Neuronal stem cell (in vitro differentiated cells): ENCODE results near the gene NELFCD.
A peak's percentile ranks its signal among the peaks of the same experiment; 100 is the strongest.
"Not testable (repeated sequence)": the region's sequence is repeated elsewhere in the genome, so short reads cannot be mapped to it uniquely, and the experiment has no call there.

ENCODE experiments used
- DNase-seq: peaks from one replicate; pipeline ENCODE4 v3.0.0-alpha.2; 2013; ENCODE audit warnings: low spot score
- H2AFZ ChIP-seq: one replicate; pipeline ENCODE4 v1.6.1; 2013; ENCODE audit warnings: mild to moderate bottlenecking, low read length, inconsistent platforms
- H2AK5ac ChIP-seq: 2 replicates; pipeline ENCODE4 v1.6.1; 2013; ENCODE audit warnings: low read depth, mild to moderate bottlenecking, inconsistent platforms, low read length, moderate library complexity, mixed read lengths
- H2BK120ac ChIP-seq: 2 replicates; pipeline ENCODE4 v1.6.1; 2013; ENCODE audit warnings: low read depth, mild to moderate bottlenecking, inconsistent platforms, low read length, moderate library complexity, mixed read lengths
- H2BK12ac ChIP-seq: one replicate; pipeline ENCODE4 v1.6.1; 2013; ENCODE audit warnings: low read length, inconsistent platforms
- H2BK15ac ChIP-seq: 2 replicates; pipeline ENCODE4 v1.6.1; 2013; ENCODE audit warnings: mild to moderate bottlenecking, low read length, inconsistent platforms, mixed read lengths
- H2BK5ac ChIP-seq: one replicate; pipeline ENCODE4 v1.6.1; 2013; ENCODE audit warnings: inconsistent platforms, mild to moderate bottlenecking, low read length, moderate library complexity
- H3K14ac ChIP-seq: one replicate; pipeline ENCODE4 v1.6.1; 2013; ENCODE audit warnings: low read length, inconsistent platforms
- H3K18ac ChIP-seq: 2 replicates; pipeline ENCODE4 v1.6.1; 2013; ENCODE audit warnings: low read length, inconsistent platforms
- H3K23ac ChIP-seq: 2 replicates; pipeline ENCODE4 v1.6.1; 2013; ENCODE audit warnings: low read depth, mild to moderate bottlenecking, mixed read lengths, low read length, inconsistent platforms; ENCODE audit not compliant: poor library complexity
- H3K27ac ChIP-seq: replicated peaks from 3 replicates; pipeline ENCODE4 v1.5.1; 2013; ENCODE audit warnings: low read length, inconsistent platforms
- H3K27me3 ChIP-seq, 3 experiments: 2 replicates each; pipeline ENCODE4 v1.6.1; 2013; ENCODE audit warnings: low read length in 3 of 3, mild to moderate bottlenecking in 2 of 3, inconsistent platforms in 1 of 3, low read depth in 1 of 3, mixed read lengths in 1 of 3, moderate library complexity in 1 of 3; ENCODE audit not compliant: control insufficient read depth in 3 of 3, insufficient read depth in 3 of 3
- H3K36me3 ChIP-seq, 2 donors: replicated peaks in 1 of 2; 2 replicates each; pipeline ENCODE4 v1.6.1; 2013; ENCODE audit warnings: low read length in 2 of 2; ENCODE audit not compliant: control insufficient read depth in 2 of 2, insufficient read depth in 2 of 2
- H3K4ac ChIP-seq: 2 replicates; pipeline ENCODE4 v1.6.1; 2013; ENCODE audit warnings: inconsistent platforms, mild to moderate bottlenecking, low read length, moderate library complexity
- H3K4me1 ChIP-seq, 2 donors: 1 replicate in 1 of 2; 2 replicates in 1 of 2; pipeline ENCODE4 v1.6.1; 2013; ENCODE audit warnings: low read length in 2 of 2, low read depth in 1 of 2; ENCODE audit not compliant: control insufficient read depth in 2 of 2, insufficient read depth in 1 of 2
- H3K4me2 ChIP-seq: one replicate; pipeline ENCODE4 v1.6.1; 2013; ENCODE audit warnings: mild to moderate bottlenecking, low read length, inconsistent platforms; ENCODE audit not compliant: insufficient read depth, poor library complexity, severe bottlenecking
- H3K4me3 ChIP-seq, 2 donors: 2 replicates each; pipeline ENCODE4 v1.5.1; 2013; ENCODE audit warnings: low read length in 2 of 2, mild to moderate bottlenecking in 2 of 2, inconsistent platforms in 1 of 2, moderate library complexity in 1 of 2
- H3K79me1 ChIP-seq: one replicate; pipeline ENCODE4 v1.6.1; 2013; ENCODE audit warnings: low read depth, mild to moderate bottlenecking, inconsistent platforms, low read length, moderate library complexity
- H3K9ac ChIP-seq: one replicate; pipeline ENCODE4 v1.6.1; 2013; ENCODE audit warnings: mild to moderate bottlenecking, low read depth, low read length, inconsistent platforms; ENCODE audit not compliant: poor library complexity
- H3K9me3 ChIP-seq, 2 donors: replicated peaks in 1 of 2; 2 replicates each; pipeline versions ENCODE3 to v1.6.1; 2013; ENCODE audit warnings: low read length in 2 of 2, mild to moderate bottlenecking in 2 of 2, inconsistent platforms in 1 of 2, low read depth in 1 of 2, mixed read lengths in 1 of 2, moderate library complexity in 1 of 2; ENCODE audit not compliant: control insufficient read depth in 2 of 2, insufficient read depth in 1 of 2
- H4K8ac ChIP-seq: one replicate; pipeline ENCODE4 v1.6.1; 2013; ENCODE audit warnings: low read depth, mild to moderate bottlenecking, inconsistent platforms, low read length, moderate library complexity
- H4K91ac ChIP-seq: one replicate; pipeline ENCODE4 v1.6.1; 2013; ENCODE audit warnings: low read length, low read depth, mild to moderate bottlenecking, inconsistent platforms; ENCODE audit not compliant: poor library complexity
- WGBS, 2 donors: extraction: QIAGEN DNeasy Blood & Tissue Kit; methylation state at CpG; one replicate each; pipeline ENCODE4 v1.1.7; 2013; ENCODE audit warnings: missing lambda C conversion rate in 2 of 2, mixed read lengths in 1 of 2; ENCODE audit not compliant: insufficient read length in 2 of 2, insufficient replicate concordance in 1 of 2; ENCODE audit errors: extremely low coverage in 2 of 2; 5-methylcytosine and 5-hydroxymethylcytosine counted together

Gene NELFCD

GRCh38 chr20:58956078-58956477 is 25.0 kb upstream of the NELFCD start:
- Histone ChIP-seq H3K14ac (no peak overlapping the region), H3K79me1 (no peaks in the 10 kb centered on the region), H3K4me2 (no peak overlapping the region), H3K4ac (no peak overlapping the region), H3K27ac (no peak overlapping the region), H4K8ac (no peak overlapping the region), H4K91ac (no peak overlapping the region), H3K9me3 (no peaks in the 10 kb centered on the region), H2BK5ac (no peak overlapping the region), H3K18ac (no peak overlapping the region), H2BK15ac (no peak overlapping the region), H2BK12ac (no peak overlapping the region), H2AFZ (no peak overlapping the region), H2AK5ac (no peak overlapping the region), H3K23ac (no peak overlapping the region), H2BK120ac (no peak overlapping the region), H3K27me3 (peaks cover 0 to 3% (median 0%) of the 10 kb centered on the region in 3 experiments), H3K36me3 (no peaks in the 10 kb centered on the region), H3K4me1 (no peaks in the 10 kb centered on the region), H3K4me3 (no peak overlapping the region), H3K9ac (no peak overlapping the region)
- WGBS, 2 donors: no CpG with 5 or more reads among the region's 8 CpGs
- no peak for DNase-seq

GRCh38 chr20:58959652-58960051 is 21.4 kb upstream of the NELFCD start:
- Histone ChIP-seq H3K18ac (no peak overlapping the region), H3K9me3 (no peaks in the 10 kb centered on the region), H3K4me2 (no peak overlapping the region), H3K14ac (peak overlapping the region; percentile 42), H3K36me3 (no peaks in the 10 kb centered on the region), H4K91ac (no peak overlapping the region), H3K27me3 (peaks cover 0 to 9% (median 0%) of the 10 kb centered on the region in 3 experiments), H3K4me3 (no peak overlapping the region), H3K23ac (no peak overlapping the region), H2AFZ (peak overlapping the region; percentile 29), H4K8ac (no peak overlapping the region), H2BK120ac (no peak overlapping the region), H3K79me1 (no peaks in the 10 kb centered on the region), H3K4ac (no peak overlapping the region), H2BK15ac (no peak overlapping the region), H2AK5ac (no peak overlapping the region), H3K9ac (no peak overlapping the region), H2BK5ac (no peak overlapping the region), H3K27ac (no peak overlapping the region), H2BK12ac (no peak overlapping the region), H3K4me1 (no peaks in the 10 kb centered on the region)
- WGBS, 2 donors: no CpG with 5 or more reads among the region's 6 CpGs
- no peak for DNase-seq

GRCh38 chr20:58963060-58963584 is 17.9 kb upstream of the NELFCD start:
- Histone ChIP-seq H2BK15ac (no peak overlapping the region), H3K4me1 (peaks cover 0 to 11% of the 10 kb centered on the region in 2 donors), H4K91ac (no peak overlapping the region), H2AK5ac (no peak overlapping the region), H2AFZ (no peak overlapping the region), H4K8ac (no peak overlapping the region), H3K9me3 (no peaks in the 10 kb centered on the region), H2BK5ac (no peak overlapping the region), H3K36me3 (no peaks in the 10 kb centered on the region), H3K79me1 (no peaks in the 10 kb centered on the region), H3K9ac (no peak overlapping the region), H2BK120ac (no peak overlapping the region), H3K4ac (no peak overlapping the region), H2BK12ac (no peak overlapping the region), H3K18ac (no peak overlapping the region), H3K27me3 (peaks cover 0 to 9% (median 0%) of the 10 kb centered on the region in 3 experiments), H3K23ac (no peak overlapping the region), H3K27ac (no peak overlapping the region), H3K4me2 (no peak overlapping the region), H3K14ac (no peak overlapping the region), H3K4me3 (no peak overlapping the region)
- DNase-seq: no peak
- no CpG with 5 or more reads among the region's 8 CpGs for WGBS, 2 donors

GRCh38 chr20:58963922-58964321 is 17.1 kb upstream of the NELFCD start:
- DNase-seq: not testable (repeated sequence)
- no CpG with 5 or more reads among the region's 5 CpGs for WGBS, 2 donors

More at GRCh38 chr20:58963922-58964321, 17.1 kb upstream of the NELFCD start:
- H3K27me3 ChIP-seq, H4K8ac ChIP-seq, H2BK5ac ChIP-seq, H3K79me1 ChIP-seq, H3K4ac ChIP-seq, H2BK15ac ChIP-seq, H3K4me2 ChIP-seq, H2BK120ac ChIP-seq, H3K9me3 ChIP-seq, H2BK12ac ChIP-seq, H3K4me3 ChIP-seq, H3K18ac ChIP-seq, H2AFZ ChIP-seq, H3K36me3 ChIP-seq, H3K9ac ChIP-seq, H2AK5ac ChIP-seq, H4K91ac ChIP-seq, H3K14ac ChIP-seq, H3K23ac ChIP-seq, H3K27ac ChIP-seq: not testable (repeated sequence)
- H3K4me1 ChIP-seq: peaks cover 0 to 11% of the 10 kb centered on the region in 2 donors
